ACC112 (cell line): Measurements from ENCODE around the gene CCDC93.

Source experiments
- H2AFZ ChIP-seq: fragments of 200-600 bp; sonication (generic); one replicate; pipeline ENCODE4 v1.6.0; 2017; ENCODE audit warnings: antibody characterized with exemption, low read length; ENCODE audit not compliant: unreplicated experiment
- H3K27ac ChIP-seq: fragments of 200-600 bp; sonication (generic); 2 replicates; pipeline ENCODE4 v1.5.1; 2014; ENCODE audit warnings: low read depth, mild to moderate bottlenecking, antibody characterized with exemption, low read length, moderate library complexity
- H3K27me3 ChIP-seq: fragments of 200-600 bp; sonication (generic); 2 replicates; pipeline ENCODE4 v1.6.1; 2014; ENCODE audit warnings: mild to moderate bottlenecking, antibody characterized with exemption, low read length, moderate library complexity, mixed read lengths; ENCODE audit not compliant: insufficient read depth
- H3K36me3 ChIP-seq: fragments of 200-600 bp; sonication (generic); 2 replicates; pipeline ENCODE4 v1.6.1; 2016; ENCODE audit warnings: mild to moderate bottlenecking, antibody characterized with exemption, low read length, moderate library complexity, mixed read lengths; ENCODE audit not compliant: insufficient read depth
- H3K4me1 ChIP-seq: fragments of 200-600 bp; sonication (generic); one replicate; pipeline ENCODE4 v1.6.1; 2016; ENCODE audit warnings: low read length, mixed read lengths; ENCODE audit not compliant: insufficient read depth, unreplicated experiment, control insufficient read depth
- H3K4me3 ChIP-seq: fragments of 200-600 bp; sonication (generic); 2 replicates; pipeline ENCODE4 v1.5.1; 2014; ENCODE audit warnings: mild to moderate bottlenecking, low read depth, low read length
- H3K79me2 ChIP-seq: fragments of 200-600 bp; sonication (generic); one replicate; pipeline ENCODE4 v1.6.0; 2016; ENCODE audit warnings: low read length; ENCODE audit not compliant: control insufficient read depth, unreplicated experiment, insufficient read depth

The CCDC93 gene

GRCh38 chr2:118046634-118047210 lies 32.9 kb upstream of the CCDC93 start:
- Histone ChIP-seq H3K27me3 (peaks cover 19% of the 10 kb centered on the region), H3K4me1 (peaks cover 38% of the 10 kb centered on the region), H3K27ac (peak overlapping the region; percentile 54), H3K79me2 (no peaks in the 10 kb centered on the region), H3K36me3 (no peaks in the 10 kb centered on the region), H3K4me3 (peak overlapping the region; percentile 52), H2AFZ (peak overlapping the region; percentile 64)

- no peaks in the 10 kb centered on the region for H3K36me3 ChIP-seq
- H3K27me3 ChIP-seq, result peaks cover 32% of the 10 kb centered on the region
- no peak overlapping the region for H2AFZ ChIP-seq
- H3K4me1 ChIP-seq, result peaks cover 32% of the 10 kb centered on the region
- H3K79me2 ChIP-seq, result no peaks in the 10 kb centered on the region
- H3K27ac ChIP-seq, result no peak overlapping the region
- H3K4me3 ChIP-seq, result no peak overlapping the region
Observed at GRCh38 chr2:118045286-118045685, 31.4 kb upstream of the CCDC93 start.

- H3K4me3 ChIP-seq, result no peak overlapping the region
- no peak overlapping the region for H2AFZ ChIP-seq
- peaks cover 28% of the 10 kb centered on the region for H3K4me1 ChIP-seq
- no peaks in the 10 kb centered on the region for H3K79me2 ChIP-seq
- no peaks in the 10 kb centered on the region for H3K36me3 ChIP-seq
- peaks cover 37% of the 10 kb centered on the region for H3K27me3 ChIP-seq
- H3K27ac ChIP-seq, result no peak overlapping the region
Observed at GRCh38 chr2:118044854-118045253, 31.0 kb upstream of the CCDC93 start.

GRCh38 chr2:118044103-118044716 lies 30.3 kb upstream of the CCDC93 start:
- Histone ChIP-seq H3K4me1 (peaks cover 21% of the 10 kb centered on the region), H3K27me3 (peaks cover 43% of the 10 kb centered on the region), H3K4me3 (no peak overlapping the region), H3K36me3 (no peaks in the 10 kb centered on the region), H3K27ac (no peak overlapping the region), H3K79me2 (no peaks in the 10 kb centered on the region), H2AFZ (no peak overlapping the region)

- H3K27me3 ChIP-seq, result peaks cover 76% of the 10 kb centered on the region
- no peak overlapping the region for H2AFZ ChIP-seq
- no peaks in the 10 kb centered on the region for H3K36me3 ChIP-seq
- no peaks in the 10 kb centered on the region for H3K79me2 ChIP-seq
- H3K4me1 ChIP-seq, result no peaks in the 10 kb centered on the region
- no peak overlapping the region for H3K27ac ChIP-seq
- H3K4me3 ChIP-seq, result no peak overlapping the region
Observed at GRCh38 chr2:118040891-118041290, 27.0 kb upstream of the CCDC93 start.

- H3K27me3 ChIP-seq, result peaks cover 65% of the 10 kb centered on the region
- H3K4me1 ChIP-seq, result no peaks in the 10 kb centered on the region
- no peak overlapping the region for H3K27ac ChIP-seq
- H3K36me3 ChIP-seq, result no peaks in the 10 kb centered on the region
- no peak overlapping the region for H2AFZ ChIP-seq
- no peak overlapping the region for H3K4me3 ChIP-seq
- H3K79me2 ChIP-seq, result no peaks in the 10 kb centered on the region
Observed at GRCh38 chr2:118032169-118033013, 18.5 kb upstream of the CCDC93 start.

GRCh38 chr2:118031566-118031965 lies 17.7 kb upstream of the CCDC93 start:
- H3K27me3 ChIP-seq, result peaks cover 65% of the 10 kb centered on the region
- no peak overlapping the region for H2AFZ ChIP-seq
- H3K79me2 ChIP-seq, result no peaks in the 10 kb centered on the region
- no peak overlapping the region for H3K4me3 ChIP-seq
- H3K4me1 ChIP-seq, result no peaks in the 10 kb centered on the region
- H3K36me3 ChIP-seq, result no peaks in the 10 kb centered on the region
- H3K27ac ChIP-seq, result no peak overlapping the region

- Histone ChIP-seq H3K79me2 (no peaks in the 10 kb centered on the region), H3K27ac (no peak overlapping the region), H3K36me3 (no peaks in the 10 kb centered on the region), H3K4me1 (no peaks in the 10 kb centered on the region), H3K27me3 (peaks cover 55% of the 10 kb centered on the region), H3K4me3 (no peak overlapping the region), H2AFZ (no peak overlapping the region)
Observed at GRCh38 chr2:118029025-118029424, 15.2 kb upstream of the CCDC93 start.

- Histone ChIP-seq H3K27ac (no peak overlapping the region), H3K36me3 (no peaks in the 10 kb centered on the region), H3K27me3 (peaks cover 11% of the 10 kb centered on the region; the same call in 1 of the 2 replicates), H3K4me3 (no peak overlapping the region), H3K79me2 (no peaks in the 10 kb centered on the region), H2AFZ (no peak overlapping the region), H3K4me1 (no peaks in the 10 kb centered on the region)
Observed at GRCh38 chr2:118021356-118021755, 7.5 kb upstream of the CCDC93 start.

GRCh38 chr2:118019821-118020220 lies 6.0 kb upstream of the CCDC93 start:
- Histone ChIP-seq H3K27me3 (peaks cover 5% of the 10 kb centered on the region; the same call in 1 of the 2 replicates), H3K4me1 (no peaks in the 10 kb centered on the region), H2AFZ (no peak overlapping the region), H3K79me2 (no peaks in the 10 kb centered on the region), H3K27ac (no peak overlapping the region), H3K36me3 (no peaks in the 10 kb centered on the region), H3K4me3 (no peak overlapping the region)
